GM12878 (cell line): Measurements from ENCODE around the gene TNFRSF14. TPM values are rescaled to one million over a fixed set of nuclear protein-coding genes. Genes with fewer than 3 reads are reported as not detected.

Experiments
- BRCA1 ChIP-seq: IDR thresholded peaks from 2 replicates; pipeline ENCODE4 v1.6.1; 2011; ENCODE audit warnings: low read depth, low read length, improper control_type of control experiment
- DPF2 ChIP-seq: fragments of 450-650 bp; IDR thresholded peaks from 2 replicates; pipeline ENCODE4 v1.6.1; 2017; ENCODE audit warnings: mild to moderate bottlenecking
- EED ChIP-seq: sonication (generic); IDR thresholded peaks from 2 replicates; pipeline ENCODE4 v1.6.1; 2016; ENCODE audit warnings: antibody characterized with exemption, low read depth
- FOXK2 ChIP-seq: fragments of 450-650 bp; IDR thresholded peaks from 2 replicates; pipeline ENCODE4 v1.6.1; 2017; ENCODE audit warnings: mild to moderate bottlenecking, moderate library complexity
- HDAC2 ChIP-seq: fragments of 200-600 bp; sonication (generic); IDR thresholded peaks from 2 replicates; pipeline ENCODE4 v1.6.1; 2017
- HDGF ChIP-seq: fragments of 450-650 bp; IDR thresholded peaks from 2 replicates; pipeline ENCODE4 v1.6.1; 2016; ENCODE audit warnings: antibody characterized with exemption
- HSF1 ChIP-seq: fragments of 150-350 bp; IDR thresholded peaks from 2 replicates; pipeline ENCODE4 v1.6.1; 2014; ENCODE audit warnings: mild to moderate bottlenecking, low read depth, low read length
- MAX ChIP-seq: IDR thresholded peaks from 2 replicates; pipeline ENCODE4 v1.6.1; 2012; ENCODE audit warnings: low read depth, low read length, improper control_type of control experiment
- NBN ChIP-seq: fragments of 450-650 bp; IDR thresholded peaks from 2 replicates; pipeline ENCODE4 v1.6.1; 2016
- NR2F1 ChIP-seq: fragments of 450-650 bp; conservative IDR thresholded peaks from 2 replicates; pipeline ENCODE4 v1.6.1; 2017; ENCODE audit warnings: mild to moderate bottlenecking
- NRF1 ChIP-seq: conservative IDR thresholded peaks from 2 replicates; pipeline ENCODE4 v1.6.1; 2011; ENCODE audit warnings: mild to moderate bottlenecking, low read depth, low read length, improper control_type of control experiment
- POLR2A ChIP-seq: IDR thresholded peaks from 2 replicates; pipeline ENCODE4 v1.6.1; 2011; ENCODE audit warnings: low read depth, mild to moderate bottlenecking, low read length
- POLR2AphosphoS5 ChIP-seq: IDR thresholded peaks from 2 replicates; pipeline ENCODE4 v1.6.1; 2011; ENCODE audit warnings: mild to moderate bottlenecking, low read length, inconsistent platforms
- POU2F2 ChIP-seq: IDR thresholded peaks from 3 replicates; pipeline ENCODE4 v1.6.1; 2011; ENCODE audit warnings: low read depth, mild to moderate bottlenecking, low read length, borderline replicate concordance
- RAD51 ChIP-seq: fragments of 450-650 bp; IDR thresholded peaks from 2 replicates; pipeline ENCODE4 v1.6.1; 2016; ENCODE audit warnings: moderate library complexity, mild to moderate bottlenecking, inconsistent platforms
- SIN3A ChIP-seq: IDR thresholded peaks from 2 replicates; pipeline ENCODE4 v1.6.1; 2012; ENCODE audit warnings: low read depth, low read length, improper control_type of control experiment
- TAF1 ChIP-seq: IDR thresholded peaks from 2 replicates; pipeline ENCODE4 v1.6.1; 2011; ENCODE audit warnings: mild to moderate bottlenecking, low read depth, low read length, borderline replicate concordance
- TARDBP ChIP-seq: IDR thresholded peaks from 2 replicates; pipeline ENCODE4 v1.6.1; 2016; ENCODE audit warnings: borderline replicate concordance
- TCF12 ChIP-seq: IDR thresholded peaks from 2 replicates; pipeline ENCODE4 v1.6.1; 2011; ENCODE audit warnings: low read depth, mild to moderate bottlenecking, low read length
- YBX1 ChIP-seq: fragments of 450-650 bp; IDR thresholded peaks from 2 replicates; pipeline ENCODE4 v1.6.1; 2016; ENCODE audit warnings: antibody characterized with exemption
- YY1 ChIP-seq: IDR thresholded peaks from 2 replicates; pipeline ENCODE4 v1.6.1; 2011; ENCODE audit warnings: low read depth, mild to moderate bottlenecking, low read length
- ZNF24 ChIP-seq: fragments of 450-650 bp; IDR thresholded peaks from 2 replicates; pipeline ENCODE4 v1.6.1; 2017; ENCODE audit warnings: antibody characterized with exemption, mild to moderate bottlenecking
- polyA plus RNA-seq, 11 experiments: library from polyadenylated mRNA; depleted of rRNA in 4 of 11; unstranded in 6 of 11; stranded (reverse) in 5 of 11; fragments of >200 nt; fragmentation: Nextera tagmentation in 4 of 11; fragmentation: Illumina TruSeq in 1 of 11; extraction: Ambion mirVana in 4 of 11; extraction: Trizol in 1 of 11; gene quantifications; 1 replicate in 1 of 11; 2 replicates in 10 of 11; pipeline versions ENCODE4 v1.2.1 to v1.2.3, GENCODE V29; 2011 to 2016; ENCODE audit warnings: inconsistent platforms in 2 of 11, missing spikeins in 2 of 11, low read depth in 1 of 11
- total RNA-seq, 4 experiments: library from RNA; depleted of rRNA in 3 of 4; stranded (reverse); fragments of >200 nt in 3 of 4; fragmentation: Illumina TruSeq in 1 of 4; extraction: Trizol in 1 of 4; gene quantifications; 2 replicates each; pipeline versions ENCODE4 v1.2.1 to v1.2.3, GENCODE V29; 2013 to 2021
- TF ChIP-seq, protein P1 (sequence below): fragments of 450-650 bp; IDR thresholded peaks from 2 replicates; pipeline ENCODE4 v1.6.1; 2016; ENCODE audit warnings: mild to moderate bottlenecking, moderate library complexity, borderline replicate concordance
- TF ChIP-seq, protein P2 (sequence below), 3 experiments: IDR thresholded peaks in 2 of 3; conservative IDR thresholded peaks in 1 of 3; 2 replicates each; pipeline ENCODE4 v1.5.1; 2011; ENCODE audit warnings: low read depth in 3 of 3, low read length in 3 of 3, mild to moderate bottlenecking in 3 of 3, control low read depth in 2 of 3, moderate library complexity in 2 of 3, inconsistent platforms in 1 of 3, mixed read lengths in 1 of 3; ENCODE audit not compliant: control insufficient read depth in 2 of 3, insufficient read depth in 1 of 3; ENCODE audit errors: extremely low read depth in 1 of 3
- TF ChIP-seq, protein P3 (sequence below): IDR thresholded peaks from 2 replicates; pipeline ENCODE4 v1.6.1; 2011; ENCODE audit warnings: borderline replicate concordance, low read depth, mild to moderate bottlenecking, moderate library complexity, mixed read lengths, low read length; ENCODE audit not compliant: insufficient read depth; ENCODE audit errors: extremely low read length

Gene TNFRSF14
- total and polyA plus RNA-seq, 10 of the 15 experiments (the other 5 are each of a cell fraction or from before 2014, with no cell fraction given), result 0.43 to 114 (median 41.5) TPM

GRCh38 chr1:2546515-2547209, 9.5 kb upstream of the TNFRSF14 start (continued):
- TF ChIP-seq, protein P1, sequence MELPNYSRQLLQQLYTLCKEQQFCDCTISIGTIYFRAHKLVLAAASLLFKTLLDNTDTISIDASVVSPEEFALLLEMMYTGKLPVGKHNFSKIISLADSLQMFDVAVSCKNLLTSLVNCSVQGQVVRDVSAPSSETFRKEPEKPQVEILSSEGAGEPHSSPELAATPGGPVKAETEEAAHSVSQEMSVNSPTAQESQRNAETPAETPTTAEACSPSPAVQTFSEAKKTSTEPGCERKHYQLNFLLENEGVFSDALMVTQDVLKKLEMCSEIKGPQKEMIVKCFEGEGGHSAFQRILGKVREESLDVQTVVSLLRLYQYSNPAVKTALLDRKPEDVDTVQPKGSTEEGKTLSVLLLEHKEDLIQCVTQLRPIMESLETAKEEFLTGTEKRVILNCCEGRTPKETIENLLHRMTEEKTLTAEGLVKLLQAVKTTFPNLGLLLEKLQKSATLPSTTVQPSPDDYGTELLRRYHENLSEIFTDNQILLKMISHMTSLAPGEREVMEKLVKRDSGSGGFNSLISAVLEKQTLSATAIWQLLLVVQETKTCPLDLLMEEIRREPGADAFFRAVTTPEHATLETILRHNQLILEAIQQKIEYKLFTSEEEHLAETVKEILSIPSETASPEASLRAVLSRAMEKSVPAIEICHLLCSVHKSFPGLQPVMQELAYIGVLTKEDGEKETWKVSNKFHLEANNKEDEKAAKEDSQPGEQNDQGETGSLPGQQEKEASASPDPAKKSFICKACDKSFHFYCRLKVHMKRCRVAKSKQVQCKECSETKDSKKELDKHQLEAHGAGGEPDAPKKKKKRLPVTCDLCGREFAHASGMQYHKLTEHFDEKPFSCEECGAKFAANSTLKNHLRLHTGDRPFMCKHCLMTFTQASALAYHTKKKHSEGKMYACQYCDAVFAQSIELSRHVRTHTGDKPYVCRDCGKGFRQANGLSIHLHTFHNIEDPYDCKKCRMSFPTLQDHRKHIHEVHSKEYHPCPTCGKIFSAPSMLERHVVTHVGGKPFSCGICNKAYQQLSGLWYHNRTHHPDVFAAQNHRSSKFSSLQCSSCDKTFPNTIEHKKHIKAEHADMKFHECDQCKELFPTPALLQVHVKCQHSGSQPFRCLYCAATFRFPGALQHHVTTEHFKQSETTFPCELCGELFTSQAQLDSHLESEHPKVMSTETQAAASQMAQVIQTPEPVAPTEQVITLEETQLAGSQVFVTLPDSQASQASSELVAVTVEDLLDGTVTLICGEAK, result no peak
- no peak for TF ChIP-seq RAD51
- no peak for TF ChIP-seq YBX1
- no peak; the same call in 1 of the 2 replicates for TF ChIP-seq SIN3A
- peak; percentile 3; the same call in 1 of the 2 replicates for TF ChIP-seq POLR2A
- peak; percentile 41; the same call in 1 of the 2 replicates for TF ChIP-seq NBN
- peak; percentile 70 for TF ChIP-seq DPF2
- peak; percentile 94 for TF ChIP-seq HDGF
- 0 out of 2 replicates have a peak, but pooled peaks have one; percentile 8 for TF ChIP-seq POLR2AphosphoS5
- no peak for TF ChIP-seq NRF1
- TF ChIP-seq, protein P2, sequence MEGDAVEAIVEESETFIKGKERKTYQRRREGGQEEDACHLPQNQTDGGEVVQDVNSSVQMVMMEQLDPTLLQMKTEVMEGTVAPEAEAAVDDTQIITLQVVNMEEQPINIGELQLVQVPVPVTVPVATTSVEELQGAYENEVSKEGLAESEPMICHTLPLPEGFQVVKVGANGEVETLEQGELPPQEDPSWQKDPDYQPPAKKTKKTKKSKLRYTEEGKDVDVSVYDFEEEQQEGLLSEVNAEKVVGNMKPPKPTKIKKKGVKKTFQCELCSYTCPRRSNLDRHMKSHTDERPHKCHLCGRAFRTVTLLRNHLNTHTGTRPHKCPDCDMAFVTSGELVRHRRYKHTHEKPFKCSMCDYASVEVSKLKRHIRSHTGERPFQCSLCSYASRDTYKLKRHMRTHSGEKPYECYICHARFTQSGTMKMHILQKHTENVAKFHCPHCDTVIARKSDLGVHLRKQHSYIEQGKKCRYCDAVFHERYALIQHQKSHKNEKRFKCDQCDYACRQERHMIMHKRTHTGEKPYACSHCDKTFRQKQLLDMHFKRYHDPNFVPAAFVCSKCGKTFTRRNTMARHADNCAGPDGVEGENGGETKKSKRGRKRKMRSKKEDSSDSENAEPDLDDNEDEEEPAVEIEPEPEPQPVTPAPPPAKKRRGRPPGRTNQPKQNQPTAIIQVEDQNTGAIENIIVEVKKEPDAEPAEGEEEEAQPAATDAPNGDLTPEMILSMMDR (IDR thresholded peaks at IDR 0.05 in 2 of 3, conservative IDR thresholded peaks at IDR 0.05 in 1 of 3; ENCODE audit: control insufficient read depth in 2 of 3, extremely low read depth in 1 of 3, insufficient read depth in 1 of 3, low read depth in 3 of 3, low read length in 3 of 3), result 0 out of 6 replicates have a peak, but pooled peaks of 1 of the 3 experiments have one; percentile 2
- TF ChIP-seq HSF1, result no peak
- no peak for TF ChIP-seq BRCA1
- TF ChIP-seq TARDBP, result no peak
- TF ChIP-seq, protein P3, sequence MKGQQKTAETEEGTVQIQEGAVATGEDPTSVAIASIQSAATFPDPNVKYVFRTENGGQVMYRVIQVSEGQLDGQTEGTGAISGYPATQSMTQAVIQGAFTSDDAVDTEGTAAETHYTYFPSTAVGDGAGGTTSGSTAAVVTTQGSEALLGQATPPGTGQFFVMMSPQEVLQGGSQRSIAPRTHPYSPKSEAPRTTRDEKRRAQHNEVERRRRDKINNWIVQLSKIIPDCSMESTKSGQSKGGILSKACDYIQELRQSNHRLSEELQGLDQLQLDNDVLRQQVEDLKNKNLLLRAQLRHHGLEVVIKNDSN, result no peak
- TF ChIP-seq EED, result peak; percentile 52
- no peak for TF ChIP-seq YY1
- TF ChIP-seq MAX, result 0 out of 2 replicates have a peak, but pooled peaks have one; percentile 44
- no peak for TF ChIP-seq TCF12
- TF ChIP-seq TAF1, result no peak
- no peak for TF ChIP-seq FOXK2
- TF ChIP-seq NR2F1, result no peak
- no peak for TF ChIP-seq HDAC2
- TF ChIP-seq POU2F2, result no peak
- no peak for TF ChIP-seq ZNF24
